ENCODE data around the gene STK38. TPM values are rescaled to one million over a fixed set of nuclear protein-coding genes. Genes with fewer than 3 reads are reported as not detected.
"Not testable (repeated sequence)": the region's sequence is repeated elsewhere in the genome, so short reads cannot be mapped to it uniquely, and the experiment has no call there.

The STK38 gene
- total and polyA plus RNA-seq, 9 of the 15 experiments (the other 6 are each of a cell fraction or from before 2014, with no cell fraction given): 5.7 to 28.7 (median 19.5) TPM

GRCh38 chr6:36449173-36449572 lies 98.1 kb downstream of the STK38 start (continued):
- TF ChIP-seq FOXM1 (IDR thresholded peaks at IDR 0.05; ENCODE audit: low read depth): peak; percentile 50; the same call in 1 of the 2 replicates
- TF ChIP-seq FOXM1 (CRISPR knock-in tag; IDR thresholded peaks at IDR 0.05; ENCODE audit: low read depth); CEBPG (tag; conservative IDR thresholded peaks at IDR 0.05 in 1 of 2, IDR thresholded peaks at IDR 0.05 in 1 of 2): not testable (repeated sequence)
- TF ChIP-seq, protein P1, sequence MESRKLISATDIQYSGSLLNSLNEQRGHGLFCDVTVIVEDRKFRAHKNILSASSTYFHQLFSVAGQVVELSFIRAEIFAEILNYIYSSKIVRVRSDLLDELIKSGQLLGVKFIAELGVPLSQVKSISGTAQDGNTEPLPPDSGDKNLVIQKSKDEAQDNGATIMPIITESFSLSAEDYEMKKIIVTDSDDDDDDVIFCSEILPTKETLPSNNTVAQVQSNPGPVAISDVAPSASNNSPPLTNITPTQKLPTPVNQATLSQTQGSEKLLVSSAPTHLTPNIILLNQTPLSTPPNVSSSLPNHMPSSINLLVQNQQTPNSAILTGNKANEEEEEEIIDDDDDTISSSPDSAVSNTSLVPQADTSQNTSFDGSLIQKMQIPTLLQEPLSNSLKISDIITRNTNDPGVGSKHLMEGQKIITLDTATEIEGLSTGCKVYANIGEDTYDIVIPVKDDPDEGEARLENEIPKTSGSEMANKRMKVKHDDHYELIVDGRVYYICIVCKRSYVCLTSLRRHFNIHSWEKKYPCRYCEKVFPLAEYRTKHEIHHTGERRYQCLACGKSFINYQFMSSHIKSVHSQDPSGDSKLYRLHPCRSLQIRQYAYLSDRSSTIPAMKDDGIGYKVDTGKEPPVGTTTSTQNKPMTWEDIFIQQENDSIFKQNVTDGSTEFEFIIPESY (CRISPR knock-in tag; IDR thresholded peaks at IDR 0.05): peak; percentile 78; the same call in 1 of the 2 replicates
- peak; percentile 28; the same call in 1 of the 2 replicates for TF ChIP-seq MAFK (IDR thresholded peaks at IDR 0.05; ENCODE audit: low read length)
- TF ChIP-seq RBM25 (IDR thresholded peaks at IDR 0.05; ENCODE audit: low read depth, low read length, severe bottlenecking): peak; percentile 30
- TF ChIP-seq CEBPG (CRISPR knock-in tag; IDR thresholded peaks at IDR 0.05): 0 out of 2 replicates have a peak, but pooled peaks have one; percentile 9
- peak; percentile 95 for TF ChIP-seq ZNF316 (IDR thresholded peaks at IDR 0.05)

GRCh38 chr6:36445621-36446020 lies 101.7 kb downstream of the STK38 start:
- intact Hi-C loops (cut with micrococcal nuclease) (no loop called here), in situ Hi-C loops (cut with MboI) (no loop called here)
- H3K9me1 ChIP-seq (ENCODE audit: control insufficient read depth, insufficient read depth, low read length): no peaks in the 10 kb centered on the region
- H3K27ac ChIP-seq (ENCODE audit: extremely low read depth, low read depth, low read length): no peak overlapping the region
- ChIA-PET POLR2A (interaction anchor here (0.8 to 2.4 kb wide), 6 partner anchors 10 to 150 kb away, joined by 3 to 11 read pairs (median 3); partner anchors contain the start of gene SRSF3), CTCF (ENCODE audit: low intra/inter-chr PET ratio) (no interaction called here)
- H3K36me3 ChIP-seq (ENCODE audit: control insufficient read depth, insufficient read depth, low read length): peaks cover 33% of the 10 kb centered on the region; the same call in 2 of the 3 replicates
- H3K4me2 ChIP-seq (ENCODE audit: insufficient read depth, low read length): no peak overlapping the region
- TF ChIP-seq NFIC (IDR thresholded peaks at IDR 0.05): peak; percentile 25; the same call in 1 of the 2 replicates
- TF ChIP-seq ARID1B (IDR thresholded peaks at IDR 0.05): 0 out of 2 replicates have a peak, but pooled peaks have one; percentile 7
- TF ChIP-seq KLF16 (IDR thresholded peaks at IDR 0.05): no peak
- H3K79me2 ChIP-seq (ENCODE audit: control insufficient read depth, insufficient read depth, low read length): peaks cover 81% of the 10 kb centered on the region
- peaks cover 12 to 17% of the 10 kb centered on the region in 2 experiments for H3K4me1 ChIP-seq (replicated peaks in 1 of 2; ENCODE audit: control insufficient read depth in 2 of 2, insufficient read depth in 2 of 2, low read length in 2 of 2)
- no peak overlapping the region for H2AFZ ChIP-seq (ENCODE audit: low read depth, low read length)
- no peak for FAIRE-seq
- H3K27me3 ChIP-seq (ENCODE audit: control insufficient read depth in 2 of 2, insufficient read depth in 2 of 2, low read length in 2 of 2): no peaks in the 10 kb centered on the region
- H3K9ac ChIP-seq (ENCODE audit: insufficient read depth in 1 of 2, low read depth in 2 of 2, low read length in 2 of 2): no peak overlapping the region
- no peak for ATAC-seq
- H4K20me1 ChIP-seq (replicated peaks; ENCODE audit: control insufficient read depth, insufficient read depth, low read length): 0 out of 2 replicates have a peak, but pooled peaks cover 5% of the 10 kb centered on the region
- H3K9me3 ChIP-seq (replicated peaks; ENCODE audit: control insufficient read depth, insufficient read depth, low read depth, low read length): peaks cover 8% of the 10 kb centered on the region; the same call in 1 of the 2 replicates
- BruUV-seq (replicated peaks): no TSS peak
- no peak overlapping the region for H3K4me3 ChIP-seq
- DNase-seq (ENCODE audit: extremely low read depth in 1 of 4, low spot score in 3 of 4): no peak

Measured in K562 (cell line).